Muscle layer of duodenum (tissue), 2 donors: Measurements from ENCODE around the gene S100A10.

Source experiments
- H3K27ac ChIP-seq: one replicate; pipeline ENCODE4 v1.7.0; 2013; ENCODE audit warnings: mild to moderate bottlenecking, low read length
- H3K27me3 ChIP-seq: one replicate; pipeline ENCODE4 v1.7.0; 2013; ENCODE audit warnings: low read depth, mild to moderate bottlenecking, control low read depth, low read length
- H3K36me3 ChIP-seq, 2 donors: one replicate each; pipeline ENCODE4 v1.7.0; 2013; ENCODE audit warnings: low read length in 2 of 2, control low read depth in 1 of 2, mild to moderate bottlenecking in 1 of 2; ENCODE audit not compliant: insufficient read depth in 2 of 2, control insufficient read depth in 1 of 2
- H3K4me1 ChIP-seq, 2 donors: one replicate each; pipeline ENCODE4 v1.7.0; 2013; ENCODE audit warnings: low read length in 2 of 2, mild to moderate bottlenecking in 2 of 2, control low read depth in 1 of 2, moderate library complexity in 1 of 2; ENCODE audit not compliant: insufficient read depth in 2 of 2, control insufficient read depth in 1 of 2
- H3K4me3 ChIP-seq, 2 donors: one replicate each; pipeline ENCODE4 v1.7.0; 2013; ENCODE audit warnings: low read length in 2 of 2, low read depth in 1 of 2, mild to moderate bottlenecking in 1 of 2
- H3K9me3 ChIP-seq, 2 donors: one replicate each; pipeline ENCODE4 v1.7.0; 2013; ENCODE audit warnings: low read length in 2 of 2, control low read depth in 1 of 2, mild to moderate bottlenecking in 1 of 2; ENCODE audit not compliant: control insufficient read depth in 1 of 2
- donor health status: healthy.

S100A10 gene

GRCh38 chr1:152029144-152029928, 35.7 kb upstream of the S100A10 start:
- no peak overlapping the region for H3K4me3 ChIP-seq
- peaks cover 27 to 36% of the 10 kb centered on the region in 2 donors for H3K36me3 ChIP-seq
- peaks cover 0 to 11% of the 10 kb centered on the region in 2 donors for H3K4me1 ChIP-seq
- H3K27ac ChIP-seq: no peak overlapping the region
- no peaks in the 10 kb centered on the region for H3K27me3 ChIP-seq
- no peaks in the 10 kb centered on the region for H3K9me3 ChIP-seq

GRCh38 chr1:152026895-152027294, 33.2 kb upstream of the S100A10 start:
- Histone ChIP-seq H3K9me3 (no peaks in the 10 kb centered on the region), H3K36me3 (peaks cover 7 to 13% of the 10 kb centered on the region in 2 donors), H3K4me1 (no peaks in the 10 kb centered on the region), H3K27me3 (no peaks in the 10 kb centered on the region), H3K27ac (no peak overlapping the region), H3K4me3 (no peak overlapping the region)

GRCh38 chr1:152024223-152024622, 30.6 kb upstream of the S100A10 start:
- no peaks in the 10 kb centered on the region for H3K36me3 ChIP-seq
- no peak overlapping the region for H3K27ac ChIP-seq
- H3K27me3 ChIP-seq: no peaks in the 10 kb centered on the region
- no peaks in the 10 kb centered on the region for H3K4me1 ChIP-seq
- no peak overlapping the region for H3K4me3 ChIP-seq
- H3K9me3 ChIP-seq: no peaks in the 10 kb centered on the region

- H3K9me3 ChIP-seq: no peaks in the 10 kb centered on the region
- H3K27ac ChIP-seq: no peak overlapping the region
- no peaks in the 10 kb centered on the region for H3K36me3 ChIP-seq
- no peaks in the 10 kb centered on the region for H3K4me1 ChIP-seq
- H3K27me3 ChIP-seq: no peaks in the 10 kb centered on the region
- no peak overlapping the region for H3K4me3 ChIP-seq
These were observed 29.6 kb upstream of the S100A10 start for GRCh38 chr1:152023221-152023620.

GRCh38 chr1:152022474-152022873, 28.8 kb upstream of the S100A10 start:
- Histone ChIP-seq H3K4me3 (no peak overlapping the region), H3K27me3 (no peaks in the 10 kb centered on the region), H3K9me3 (no peaks in the 10 kb centered on the region), H3K36me3 (no peaks in the 10 kb centered on the region), H3K27ac (no peak overlapping the region), H3K4me1 (no peaks in the 10 kb centered on the region)

GRCh38 chr1:152021569-152021968, 27.9 kb upstream of the S100A10 start:
- Histone ChIP-seq H3K27ac (no peak overlapping the region), H3K27me3 (no peaks in the 10 kb centered on the region), H3K4me1 (no peaks in the 10 kb centered on the region), H3K9me3 (no peaks in the 10 kb centered on the region), H3K36me3 (no peaks in the 10 kb centered on the region), H3K4me3 (no peak overlapping the region)

GRCh38 chr1:152020849-152021248, 27.2 kb upstream of the S100A10 start:
- H3K27me3 ChIP-seq: no peaks in the 10 kb centered on the region
- no peaks in the 10 kb centered on the region for H3K9me3 ChIP-seq
- no peaks in the 10 kb centered on the region for H3K4me1 ChIP-seq
- no peak overlapping the region for H3K27ac ChIP-seq
- H3K4me3 ChIP-seq: no peak overlapping the region
- no peaks in the 10 kb centered on the region for H3K36me3 ChIP-seq

- H3K4me1 ChIP-seq: no peaks in the 10 kb centered on the region
- H3K4me3 ChIP-seq: no peak overlapping the region
- no peak overlapping the region for H3K27ac ChIP-seq
- H3K36me3 ChIP-seq: no peaks in the 10 kb centered on the region
- no peaks in the 10 kb centered on the region for H3K27me3 ChIP-seq
- no peaks in the 10 kb centered on the region for H3K9me3 ChIP-seq
These were observed 24.9 kb upstream of the S100A10 start for GRCh38 chr1:152018537-152018936.

GRCh38 chr1:152015766-152016165, 22.1 kb upstream of the S100A10 start:
- H3K4me3 ChIP-seq: no peak overlapping the region

GRCh38 chr1:152014943-152015342, 21.3 kb upstream of the S100A10 start:
- Histone ChIP-seq H3K27me3 (no peaks in the 10 kb centered on the region), H3K9me3 (no peaks in the 10 kb centered on the region), H3K27ac (no peak overlapping the region), H3K4me3 (no peak overlapping the region), H3K36me3 (no peaks in the 10 kb centered on the region), H3K4me1 (no peaks in the 10 kb centered on the region)

More at GRCh38 chr1:152015766-152016165, 22.1 kb upstream of the S100A10 start:
- H3K9me3 ChIP-seq: no peaks in the 10 kb centered on the region
- H3K27me3 ChIP-seq: no peaks in the 10 kb centered on the region
- H3K4me1 ChIP-seq: no peaks in the 10 kb centered on the region
- no peaks in the 10 kb centered on the region for H3K36me3 ChIP-seq
- H3K27ac ChIP-seq: no peak overlapping the region

GRCh38 chr1:152013664-152014237, 20.1 kb upstream of the S100A10 start:
- Histone ChIP-seq H3K9me3 (no peaks in the 10 kb centered on the region), H3K4me3 (no peak overlapping the region), H3K27ac (no peak overlapping the region), H3K36me3 (no peaks in the 10 kb centered on the region), H3K4me1 (no peaks in the 10 kb centered on the region), H3K27me3 (no peaks in the 10 kb centered on the region)

GRCh38 chr1:152009691-152010090, 16.0 kb upstream of the S100A10 start:
- Histone ChIP-seq H3K9me3 (no peaks in the 10 kb centered on the region), H3K27ac (no peak overlapping the region), H3K27me3 (no peaks in the 10 kb centered on the region), H3K36me3 (no peaks in the 10 kb centered on the region), H3K4me3 (no peak overlapping the region), H3K4me1 (no peaks in the 10 kb centered on the region)
